GM23338 (cell line): Measurements from ENCODE around the gene FEV. TPM values are rescaled to one million over a fixed set of nuclear protein-coding genes. Genes with fewer than 3 reads are reported as not detected.

ENCODE experiments used
- ATAC-seq: fragments of 200-7000 bp; cut with Tn5 transposase; 3 replicates; pipeline ENCODE4 v1.9.1; 2020
- DNase-seq: peaks from one replicate; pipeline ENCODE4 v3.0.0-alpha.2; 2015; ENCODE audit warnings: low spot score
- H2AFZ ChIP-seq: fragments of 200-600 bp; sonication (generic); 2 replicates; pipeline ENCODE4 v1.8.0; 2016; ENCODE audit warnings: antibody characterized with exemption, mild to moderate bottlenecking, moderate library complexity
- H3F3A ChIP-seq: fragments of 200-600 bp; sonication (generic); replicated peaks from 2 replicates; pipeline ENCODE4 v1.8.0; 2017; ENCODE audit warnings: antibody characterized with exemption, mixed run types, low read depth
- H3K27ac ChIP-seq: fragments of 200-600 bp; sonication (generic); 2 replicates; pipeline ENCODE4 v1.6.1; 2016; ENCODE audit warnings: low read depth
- H3K27me3 ChIP-seq: fragments of 200-600 bp; sonication (generic); 2 replicates; pipeline ENCODE4 v1.8.0; 2016; ENCODE audit warnings: mild to moderate bottlenecking, mixed run types, moderate library complexity; ENCODE audit not compliant: insufficient read depth
- H3K36me3 ChIP-seq: fragments of 200-600 bp; sonication (generic); 2 replicates; pipeline ENCODE4 v1.8.0; 2016; ENCODE audit warnings: mild to moderate bottlenecking; ENCODE audit not compliant: insufficient read depth
- H3K4me1 ChIP-seq: fragments of 200-600 bp; sonication (generic); 2 replicates; pipeline ENCODE4 v1.8.0; 2016; ENCODE audit warnings: mild to moderate bottlenecking, moderate library complexity; ENCODE audit not compliant: insufficient read depth
- H3K4me2 ChIP-seq: fragments of 200-600 bp; sonication (generic); 2 replicates; pipeline ENCODE4 v1.7.1; 2017; ENCODE audit warnings: mixed run types
- H3K4me3 ChIP-seq: fragments of 200-600 bp; sonication (generic); 2 replicates; pipeline ENCODE4 v1.6.1; 2016; ENCODE audit warnings: mixed run types
- H3K79me2 ChIP-seq: fragments of 200-600 bp; sonication (generic); replicated peaks from 2 replicates; pipeline ENCODE4 v1.8.0; 2017; ENCODE audit warnings: mild to moderate bottlenecking; ENCODE audit not compliant: insufficient read depth
- H3K9me2 ChIP-seq: fragments of 200-600 bp; sonication (generic); 2 replicates; pipeline ENCODE4 v1.8.0; 2017; ENCODE audit not compliant: insufficient read depth
- H4K20me1 ChIP-seq: fragments of 200-600 bp; sonication (generic); replicated peaks from 2 replicates; pipeline ENCODE4 v1.8.0; 2017; ENCODE audit warnings: mild to moderate bottlenecking; ENCODE audit not compliant: insufficient read depth
- H3K27ac Mint-ChIP-seq: 2 replicates; pipeline ENCODE4 v1.8.0; 2020; ENCODE audit warnings: inconsistent platforms, mild to moderate bottlenecking, moderate library complexity, mixed read lengths
- H3K27me3 Mint-ChIP-seq: 3 replicates; pipeline ENCODE4 v1.8.0; 2022; ENCODE audit warnings: low read depth, mild to moderate bottlenecking, moderate library complexity, mixed read lengths, inconsistent platforms; ENCODE audit not compliant: insufficient read depth, poor library complexity
- H3K36me3 Mint-ChIP-seq: 3 replicates; pipeline ENCODE4 v1.8.0; 2021; ENCODE audit warnings: low read depth, mild to moderate bottlenecking, inconsistent platforms, moderate library complexity, mixed read lengths
- H3K4me1 Mint-ChIP-seq: 3 replicates; pipeline ENCODE4 v1.8.0; 2020; ENCODE audit warnings: mild to moderate bottlenecking, inconsistent platforms, mixed read lengths
- H3K4me3 Mint-ChIP-seq: 3 replicates; pipeline ENCODE4 v1.8.0; 2021; ENCODE audit warnings: moderate library complexity, mild to moderate bottlenecking, inconsistent platforms, mixed read lengths
- H3K9me3 Mint-ChIP-seq: 3 replicates; pipeline ENCODE4 v1.8.0; 2020; ENCODE audit warnings: moderate library complexity, mild to moderate bottlenecking, inconsistent platforms, mixed read lengths
- EZH2 ChIP-seq: fragments of 200-600 bp; sonication (generic); IDR thresholded peaks from one replicate; pipeline ENCODE4 v1.8.0; 2017; ENCODE audit warnings: antibody characterized with exemption, mild to moderate bottlenecking, low read depth; ENCODE audit not compliant: unreplicated experiment
- EZH2phosphoT487 ChIP-seq: fragments of 200-600 bp; sonication (generic); IDR thresholded peaks from one replicate; pipeline ENCODE4 v1.8.1; 2018; ENCODE audit warnings: antibody characterized with exemption; ENCODE audit not compliant: unreplicated experiment
- JUNB ChIP-seq: IDR thresholded peaks from one replicate; pipeline ENCODE4 v1.6.1; 2016; ENCODE audit warnings: antibody characterized with exemption; ENCODE audit not compliant: unreplicated experiment
- NANOG ChIP-seq: IDR thresholded peaks from 2 replicates; pipeline ENCODE4 v1.6.1; 2016; ENCODE audit warnings: antibody characterized with exemption, borderline replicate concordance
- STAT1 ChIP-seq: IDR thresholded peaks from one replicate; pipeline ENCODE4 v1.6.1; 2016; ENCODE audit warnings: antibody characterized with exemption; ENCODE audit not compliant: unreplicated experiment
- ZNF114 ChIP-seq: fragments of 250-450 bp; sonication (Bioruptor Pico); IDR thresholded peaks from 2 replicates; pipeline ENCODE4 v1.5.0; 2020; ENCODE audit warnings: mild to moderate bottlenecking, moderate library complexity
- ZNF331 ChIP-seq: fragments of 250-450 bp; sonication (Bioruptor Pico); IDR thresholded peaks from 2 replicates; pipeline ENCODE4 v1.5.0; 2020; ENCODE audit warnings: low read depth, mild to moderate bottlenecking, moderate library complexity
- polyA plus RNA-seq: library from polyadenylated mRNA; unstranded; fragments of >200 nt; fragmentation: Nextera tagmentation; extraction: Ambion mirVana; gene quantifications from 2 replicates; pipeline ENCODE4 v1.2.1, GENCODE V29; 2016
- total RNA-seq: library from RNA; depleted of rRNA; stranded (reverse); fragments of >200 nt; shearing (Covaris generic); gene quantifications from 2 replicates; pipeline ENCODE4 v1.2.3, GENCODE V29; 2014
- TF ChIP-seq, protein P1 (sequence below), 2 experiments: fragments of 200-600 bp in 1 of 2; sonication (generic) in 1 of 2; conservative IDR thresholded peaks; 2 replicates each; pipeline versions ENCODE4 v1.5.1 to v1.6.1; 2016 to 2017; ENCODE audit warnings: antibody characterized with exemption in 2 of 2, low read depth in 2 of 2, mild to moderate bottlenecking in 2 of 2, moderate library complexity in 1 of 2
- TF ChIP-seq, protein P2 (sequence below): IDR thresholded peaks from 2 replicates; pipeline ENCODE4 v1.6.1; 2016; ENCODE audit warnings: antibody characterized with exemption
- TF ChIP-seq, protein P3 (sequence below): fragments of 250-450 bp; sonication (Bioruptor Pico); IDR thresholded peaks from 2 replicates; pipeline ENCODE4 v1.5.0; 2020; ENCODE audit warnings: mild to moderate bottlenecking, moderate library complexity

The FEV gene
- total and polyA plus RNA-seq, 2 experiments from 2014 or later, result not detected

DNA sequence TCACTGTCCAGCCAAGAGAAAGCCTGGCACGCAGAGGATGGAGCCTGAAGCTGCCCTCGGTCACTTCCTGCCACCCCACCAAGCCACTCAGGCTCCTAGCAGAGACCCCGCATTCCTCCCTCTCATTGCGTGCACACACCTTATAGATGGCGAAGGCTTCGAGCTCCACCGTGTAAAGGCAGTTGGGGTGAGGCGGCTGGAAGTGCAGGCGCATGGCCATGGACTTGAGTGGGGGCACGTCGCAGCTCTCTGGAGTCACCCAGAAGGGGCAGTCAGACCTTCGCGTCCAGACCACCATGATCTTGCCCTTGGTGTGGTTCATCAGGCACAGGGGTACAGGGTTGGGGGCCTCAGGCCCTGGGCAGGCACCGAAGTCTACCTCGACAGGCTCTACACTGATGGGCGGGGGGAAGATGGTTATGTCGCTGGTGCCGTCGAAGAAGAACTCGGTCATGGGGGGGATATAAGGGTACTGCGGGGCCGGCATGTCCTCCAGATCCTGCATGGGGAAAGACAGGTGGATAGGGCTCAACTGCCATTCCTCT, 42.6 kb upstream of the FEV start (continued):
- no peak for TF ChIP-seq EZH2
- TF ChIP-seq JUNB, result no peak
- TF ChIP-seq, protein P1, sequence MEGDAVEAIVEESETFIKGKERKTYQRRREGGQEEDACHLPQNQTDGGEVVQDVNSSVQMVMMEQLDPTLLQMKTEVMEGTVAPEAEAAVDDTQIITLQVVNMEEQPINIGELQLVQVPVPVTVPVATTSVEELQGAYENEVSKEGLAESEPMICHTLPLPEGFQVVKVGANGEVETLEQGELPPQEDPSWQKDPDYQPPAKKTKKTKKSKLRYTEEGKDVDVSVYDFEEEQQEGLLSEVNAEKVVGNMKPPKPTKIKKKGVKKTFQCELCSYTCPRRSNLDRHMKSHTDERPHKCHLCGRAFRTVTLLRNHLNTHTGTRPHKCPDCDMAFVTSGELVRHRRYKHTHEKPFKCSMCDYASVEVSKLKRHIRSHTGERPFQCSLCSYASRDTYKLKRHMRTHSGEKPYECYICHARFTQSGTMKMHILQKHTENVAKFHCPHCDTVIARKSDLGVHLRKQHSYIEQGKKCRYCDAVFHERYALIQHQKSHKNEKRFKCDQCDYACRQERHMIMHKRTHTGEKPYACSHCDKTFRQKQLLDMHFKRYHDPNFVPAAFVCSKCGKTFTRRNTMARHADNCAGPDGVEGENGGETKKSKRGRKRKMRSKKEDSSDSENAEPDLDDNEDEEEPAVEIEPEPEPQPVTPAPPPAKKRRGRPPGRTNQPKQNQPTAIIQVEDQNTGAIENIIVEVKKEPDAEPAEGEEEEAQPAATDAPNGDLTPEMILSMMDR (conservative IDR thresholded peaks at IDR 0.05; ENCODE audit: low read depth in 2 of 2), result no peak
- TF ChIP-seq ZNF114 (CRISPR knock-in tag), result no peak
- TF ChIP-seq, protein P2, sequence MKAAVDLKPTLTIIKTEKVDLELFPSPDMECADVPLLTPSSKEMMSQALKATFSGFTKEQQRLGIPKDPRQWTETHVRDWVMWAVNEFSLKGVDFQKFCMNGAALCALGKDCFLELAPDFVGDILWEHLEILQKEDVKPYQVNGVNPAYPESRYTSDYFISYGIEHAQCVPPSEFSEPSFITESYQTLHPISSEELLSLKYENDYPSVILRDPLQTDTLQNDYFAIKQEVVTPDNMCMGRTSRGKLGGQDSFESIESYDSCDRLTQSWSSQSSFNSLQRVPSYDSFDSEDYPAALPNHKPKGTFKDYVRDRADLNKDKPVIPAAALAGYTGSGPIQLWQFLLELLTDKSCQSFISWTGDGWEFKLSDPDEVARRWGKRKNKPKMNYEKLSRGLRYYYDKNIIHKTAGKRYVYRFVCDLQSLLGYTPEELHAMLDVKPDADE, result no peak
- TF ChIP-seq ZNF331, result no peak

DNA sequence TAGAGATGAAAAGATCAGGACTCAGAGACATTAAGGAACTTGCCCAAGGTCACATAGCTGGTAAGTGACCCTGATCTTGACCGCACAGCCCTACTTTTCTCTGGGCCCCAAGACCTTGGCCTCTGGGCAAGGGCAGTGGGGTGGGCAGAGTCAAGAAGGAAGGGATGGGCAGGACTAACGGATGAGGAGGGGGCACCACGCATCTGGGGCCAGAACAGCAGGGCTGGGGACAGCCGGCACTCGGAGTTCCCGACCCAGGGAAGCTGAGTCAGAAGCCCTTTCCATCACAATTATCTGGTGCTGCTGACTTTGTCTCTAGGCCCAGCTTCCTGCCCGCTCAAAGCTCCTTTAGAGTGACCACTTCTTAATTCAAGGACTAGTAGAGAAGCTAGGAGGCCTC, 42.0 kb upstream of the FEV start:
- H3K36me3 Mint-ChIP-seq, result no peaks in the 10 kb centered on the region
- H3K4me1 Mint-ChIP-seq, result peaks cover 3% of the 10 kb centered on the region; the same call in 2 of the 3 replicates
- no peak overlapping the region for H3K27ac Mint-ChIP-seq
- H2AFZ ChIP-seq, result no peak overlapping the region
- H3K4me1 ChIP-seq, result no peaks in the 10 kb centered on the region
- no peaks in the 10 kb centered on the region for H3K36me3 ChIP-seq
- ATAC-seq, result no peak
- no peak overlapping the region for H3K27ac ChIP-seq
- H3K4me3 ChIP-seq, result no peak overlapping the region
- H3K79me2 ChIP-seq, result no peaks in the 10 kb centered on the region
- no peaks in the 10 kb centered on the region for H3K9me3 Mint-ChIP-seq
- no peaks in the 10 kb centered on the region for H3K27me3 ChIP-seq
- no peak for DNase-seq
- H3K4me3 Mint-ChIP-seq, result no peak overlapping the region
- no peaks in the 10 kb centered on the region for H3K9me2 ChIP-seq
- H4K20me1 ChIP-seq, result no peaks in the 10 kb centered on the region
- H3K27me3 Mint-ChIP-seq, result peaks cover 15% of the 10 kb centered on the region
- no peak for TF ChIP-seq EZH2phosphoT487
- TF ChIP-seq, protein P3, sequence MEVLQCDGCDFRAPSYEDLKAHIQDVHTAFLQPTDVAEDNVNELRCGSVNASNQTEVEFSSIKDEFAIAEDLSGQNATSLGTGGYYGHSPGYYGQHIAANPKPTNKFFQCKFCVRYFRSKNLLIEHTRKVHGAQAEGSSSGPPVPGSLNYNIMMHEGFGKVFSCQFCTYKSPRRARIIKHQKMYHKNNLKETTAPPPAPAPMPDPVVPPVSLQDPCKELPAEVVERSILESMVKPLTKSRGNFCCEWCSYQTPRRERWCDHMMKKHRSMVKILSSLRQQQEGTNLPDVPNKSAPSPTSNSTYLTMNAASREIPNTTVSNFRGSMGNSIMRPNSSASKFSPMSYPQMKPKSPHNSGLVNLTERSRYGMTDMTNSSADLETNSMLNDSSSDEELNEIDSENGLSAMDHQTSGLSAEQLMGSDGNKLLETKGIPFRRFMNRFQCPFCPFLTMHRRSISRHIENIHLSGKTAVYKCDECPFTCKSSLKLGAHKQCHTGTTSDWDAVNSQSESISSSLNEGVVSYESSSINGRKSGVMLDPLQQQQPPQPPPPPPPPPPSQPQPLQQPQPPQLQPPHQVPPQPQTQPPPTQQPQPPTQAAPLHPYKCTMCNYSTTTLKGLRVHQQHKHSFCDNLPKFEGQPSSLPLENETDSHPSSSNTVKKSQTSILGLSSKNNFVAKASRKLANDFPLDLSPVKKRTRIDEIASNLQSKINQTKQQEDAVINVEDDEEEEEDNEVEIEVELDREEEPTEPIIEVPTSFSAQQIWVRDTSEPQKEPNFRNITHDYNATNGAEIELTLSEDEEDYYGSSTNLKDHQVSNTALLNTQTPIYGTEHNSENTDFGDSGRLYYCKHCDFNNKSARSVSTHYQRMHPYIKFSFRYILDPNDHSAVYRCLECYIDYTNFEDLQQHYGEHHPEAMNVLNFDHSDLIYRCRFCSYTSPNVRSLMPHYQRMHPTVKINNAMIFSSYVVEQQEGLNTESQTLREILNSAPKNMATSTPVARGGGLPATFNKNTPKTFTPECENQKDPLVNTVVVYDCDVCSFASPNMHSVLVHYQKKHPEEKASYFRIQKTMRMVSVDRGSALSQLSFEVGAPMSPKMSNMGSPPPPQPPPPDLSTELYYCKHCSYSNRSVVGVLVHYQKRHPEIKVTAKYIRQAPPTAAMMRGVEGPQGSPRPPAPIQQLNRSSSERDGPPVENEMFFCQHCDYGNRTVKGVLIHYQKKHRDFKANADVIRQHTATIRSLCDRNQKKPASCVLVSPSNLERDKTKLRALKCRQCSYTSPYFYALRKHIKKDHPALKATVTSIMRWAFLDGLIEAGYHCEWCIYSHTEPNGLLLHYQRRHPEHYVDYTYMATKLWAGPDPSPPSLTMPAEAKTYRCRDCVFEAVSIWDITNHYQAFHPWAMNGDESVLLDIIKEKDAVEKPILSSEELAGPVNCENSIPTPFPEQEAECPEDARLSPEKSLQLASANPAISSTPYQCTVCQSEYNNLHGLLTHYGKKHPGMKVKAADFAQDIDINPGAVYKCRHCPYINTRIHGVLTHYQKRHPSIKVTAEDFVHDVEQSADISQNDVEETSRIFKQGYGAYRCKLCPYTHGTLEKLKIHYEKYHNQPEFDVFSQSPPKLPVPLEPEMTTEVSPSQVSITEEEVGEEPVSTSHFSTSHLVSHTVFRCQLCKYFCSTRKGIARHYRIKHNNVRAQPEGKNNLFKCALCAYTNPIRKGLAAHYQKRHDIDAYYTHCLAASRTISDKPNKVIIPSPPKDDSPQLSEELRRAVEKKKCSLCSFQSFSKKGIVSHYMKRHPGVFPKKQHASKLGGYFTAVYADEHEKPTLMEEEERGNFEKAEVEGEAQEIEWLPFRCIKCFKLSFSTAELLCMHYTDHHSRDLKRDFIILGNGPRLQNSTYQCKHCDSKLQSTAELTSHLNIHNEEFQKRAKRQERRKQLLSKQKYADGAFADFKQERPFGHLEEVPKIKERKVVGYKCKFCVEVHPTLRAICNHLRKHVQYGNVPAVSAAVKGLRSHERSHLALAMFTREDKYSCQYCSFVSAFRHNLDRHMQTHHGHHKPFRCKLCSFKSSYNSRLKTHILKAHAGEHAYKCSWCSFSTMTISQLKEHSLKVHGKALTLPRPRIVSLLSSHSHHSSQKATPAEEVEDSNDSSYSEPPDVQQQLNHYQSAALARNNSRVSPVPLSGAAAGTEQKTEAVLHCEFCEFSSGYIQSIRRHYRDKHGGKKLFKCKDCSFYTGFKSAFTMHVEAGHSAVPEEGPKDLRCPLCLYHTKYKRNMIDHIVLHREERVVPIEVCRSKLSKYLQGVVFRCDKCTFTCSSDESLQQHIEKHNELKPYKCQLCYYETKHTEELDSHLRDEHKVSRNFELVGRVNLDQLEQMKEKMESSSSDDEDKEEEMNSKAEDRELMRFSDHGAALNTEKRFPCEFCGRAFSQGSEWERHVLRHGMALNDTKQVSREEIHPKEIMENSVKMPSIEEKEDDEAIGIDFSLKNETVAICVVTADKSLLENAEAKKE (CRISPR knock-in tag), result no peak
- no peak for TF ChIP-seq STAT1
- no peak for TF ChIP-seq ZNF114 (CRISPR knock-in tag)
- no peak for TF ChIP-seq JUNB
- TF ChIP-seq NANOG, result no peak
- TF ChIP-seq, protein P1 (conservative IDR thresholded peaks at IDR 0.05; ENCODE audit: low read depth in 2 of 2), result no peak
- H3K4me2 ChIP-seq, result no peak overlapping the region
- no peaks in the 10 kb centered on the region for H3F3A ChIP-seq
